HepG2 (cell line): Measurements from ENCODE around the gene BCAM. TPM values are rescaled to one million over a fixed set of nuclear protein-coding genes. Genes with fewer than 3 reads are reported as not detected.

ENCODE experiments used
- ATRX ChIP-seq: sonication (generic); formaldehyde crosslinking; IDR thresholded peaks from 2 replicates; pipeline ENCODE4 v1.4.0; 2020; ENCODE audit warnings: missing genetic modification reagents, borderline replicate concordance
- CEBPG ChIP-seq: IDR thresholded peaks from 2 replicates; pipeline ENCODE4 v1.6.1; 2016
- HNF4G ChIP-seq, 2 experiments: sonication (generic) in 1 of 2; formaldehyde crosslinking in 1 of 2; IDR thresholded peaks; 2 replicates each; pipeline versions ENCODE4 v1.4.0 to v1.6.1; 2011 to 2020; ENCODE audit warnings: borderline replicate concordance in 2 of 2, low read depth in 2 of 2, mild to moderate bottlenecking in 2 of 2, low read length in 1 of 2, missing genetic modification reagents in 1 of 2, moderate library complexity in 1 of 2
- KLF6 ChIP-seq: IDR thresholded peaks from 2 replicates; pipeline ENCODE4 v1.8.0; 2016; ENCODE audit warnings: missing biosample characterization, missing genetic modification reagents
- MAX ChIP-seq: IDR thresholded peaks from 2 replicates; pipeline ENCODE4 v1.6.1; 2012; ENCODE audit warnings: inconsistent platforms
- MEF2D ChIP-seq: sonication (generic); formaldehyde crosslinking; IDR thresholded peaks from 2 replicates; pipeline ENCODE4 v1.5.1; 2020; ENCODE audit warnings: mild to moderate bottlenecking, missing genetic modification reagents
- NCOA5 ChIP-seq: sonication (generic); formaldehyde crosslinking; IDR thresholded peaks from 2 replicates; pipeline ENCODE4 v1.4.0; 2020; ENCODE audit warnings: missing genetic modification reagents
- NCOR1 ChIP-seq: fragments of 200-600 bp; sonication (generic); IDR thresholded peaks from 2 replicates; pipeline ENCODE4 v1.7.0; 2017; ENCODE audit warnings: antibody characterized with exemption, low read length, borderline replicate concordance
- SIN3A ChIP-seq: IDR thresholded peaks from 2 replicates; pipeline ENCODE4 v1.6.1; 2011; ENCODE audit warnings: low read depth, mild to moderate bottlenecking, control low read depth, low read length, borderline replicate concordance
- SMC3 ChIP-seq: IDR thresholded peaks from 2 replicates; pipeline ENCODE4 v1.6.1; 2011; ENCODE audit warnings: low read length, improper control_type of control experiment
- ZBTB4 ChIP-seq: sonication (generic); formaldehyde crosslinking; IDR thresholded peaks from 2 replicates; pipeline ENCODE4 v1.4.0; 2020; ENCODE audit warnings: missing genetic modification reagents, mild to moderate bottlenecking, borderline replicate concordance
- ZNF317 ChIP-seq: sonication (generic); formaldehyde crosslinking; IDR thresholded peaks from 2 replicates; pipeline ENCODE4 v1.5.0; 2020; ENCODE audit warnings: mild to moderate bottlenecking, missing genetic modification reagents
- ZNF646 ChIP-seq: sonication (generic); formaldehyde crosslinking; IDR thresholded peaks from 2 replicates; pipeline ENCODE4 v1.9.0; 2021; ENCODE audit warnings: mild to moderate bottlenecking, missing genetic modification reagents
- polyA plus RNA-seq, 8 experiments: library from polyadenylated mRNA; depleted of rRNA in 3 of 8; stranded (reverse) in 7 of 8; unstranded in 1 of 8; fragments of >200 nt; fragmentation: Illumina TruSeq in 4 of 8; extraction: Trizol in 4 of 8; gene quantifications; 2 replicates each; pipeline versions ENCODE4 v1.2.1 to v1.2.3, GENCODE V29; 2011 to 2016; ENCODE audit warnings: low read depth in 4 of 8, missing spikeins in 1 of 8, mixed read lengths in 1 of 8; ENCODE audit not compliant: insufficient read depth in 1 of 8
- total RNA-seq, 5 experiments: library from RNA; depleted of rRNA; stranded (reverse); fragments of >200 nt; fragmentation: Illumina TruSeq; extraction: Trizol; gene quantifications; 2 replicates each; pipeline ENCODE4 v1.2.3, GENCODE V29; 2016; ENCODE audit warnings: low read depth in 1 of 5
- TF ChIP-seq, protein P1 (sequence below): sonication (generic); formaldehyde crosslinking; IDR thresholded peaks from 2 replicates; pipeline ENCODE4 v1.5.1; 2020; ENCODE audit warnings: mild to moderate bottlenecking, missing genetic modification reagents, moderate library complexity

Gene BCAM
- total and polyA plus RNA-seq, 2 of the 13 experiments (the other 11 are each of a cell fraction or from before 2014, with no cell fraction given): 51.2 to 62.7 TPM

- TF ChIP-seq, protein P1, sequence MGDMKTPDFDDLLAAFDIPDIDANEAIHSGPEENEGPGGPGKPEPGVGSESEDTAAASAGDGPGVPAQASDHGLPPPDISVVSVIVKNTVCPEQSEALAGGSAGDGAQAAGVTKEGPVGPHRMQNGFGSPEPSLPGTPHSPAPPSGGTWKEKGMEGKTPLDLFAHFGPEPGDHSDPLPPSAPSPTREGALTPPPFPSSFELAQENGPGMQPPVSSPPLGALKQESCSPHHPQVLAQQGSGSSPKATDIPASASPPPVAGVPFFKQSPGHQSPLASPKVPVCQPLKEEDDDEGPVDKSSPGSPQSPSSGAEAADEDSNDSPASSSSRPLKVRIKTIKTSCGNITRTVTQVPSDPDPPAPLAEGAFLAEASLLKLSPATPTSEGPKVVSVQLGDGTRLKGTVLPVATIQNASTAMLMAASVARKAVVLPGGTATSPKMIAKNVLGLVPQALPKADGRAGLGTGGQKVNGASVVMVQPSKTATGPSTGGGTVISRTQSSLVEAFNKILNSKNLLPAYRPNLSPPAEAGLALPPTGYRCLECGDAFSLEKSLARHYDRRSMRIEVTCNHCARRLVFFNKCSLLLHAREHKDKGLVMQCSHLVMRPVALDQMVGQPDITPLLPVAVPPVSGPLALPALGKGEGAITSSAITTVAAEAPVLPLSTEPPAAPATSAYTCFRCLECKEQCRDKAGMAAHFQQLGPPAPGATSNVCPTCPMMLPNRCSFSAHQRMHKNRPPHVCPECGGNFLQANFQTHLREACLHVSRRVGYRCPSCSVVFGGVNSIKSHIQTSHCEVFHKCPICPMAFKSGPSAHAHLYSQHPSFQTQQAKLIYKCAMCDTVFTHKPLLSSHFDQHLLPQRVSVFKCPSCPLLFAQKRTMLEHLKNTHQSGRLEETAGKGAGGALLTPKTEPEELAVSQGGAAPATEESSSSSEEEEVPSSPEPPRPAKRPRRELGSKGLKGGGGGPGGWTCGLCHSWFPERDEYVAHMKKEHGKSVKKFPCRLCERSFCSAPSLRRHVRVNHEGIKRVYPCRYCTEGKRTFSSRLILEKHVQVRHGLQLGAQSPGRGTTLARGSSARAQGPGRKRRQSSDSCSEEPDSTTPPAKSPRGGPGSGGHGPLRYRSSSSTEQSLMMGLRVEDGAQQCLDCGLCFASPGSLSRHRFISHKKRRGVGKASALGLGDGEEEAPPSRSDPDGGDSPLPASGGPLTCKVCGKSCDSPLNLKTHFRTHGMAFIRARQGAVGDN: peak; percentile 51; the same call in 1 of the 2 replicates
- no peak for TF ChIP-seq ZNF646 (CRISPR knock-in tag)
- no peak for TF ChIP-seq SMC3
- no peak for TF ChIP-seq KLF6
- peak; percentile 56; the same call in 1 of the 2 replicates for TF ChIP-seq HNF4G (IDR thresholded peaks at IDR 0.05; ENCODE audit: borderline replicate concordance, low read depth, low read length)
- TF ChIP-seq HNF4G (CRISPR knock-in tag; IDR thresholded peaks at IDR 0.05; ENCODE audit: borderline replicate concordance, low read depth): no peak
- TF ChIP-seq ZBTB4: no peak
- TF ChIP-seq MAX: peak; percentile 48
- TF ChIP-seq NCOA5 (CRISPR knock-in tag): no peak
- TF ChIP-seq MEF2D (CRISPR knock-in tag): no peak
- no peak for TF ChIP-seq ZNF317 (CRISPR knock-in tag)
- TF ChIP-seq CEBPG (CRISPR knock-in tag): no peak
- no peak for TF ChIP-seq ATRX (CRISPR knock-in tag)
- TF ChIP-seq SIN3A: no peak
- no peak for TF ChIP-seq NCOR1
Observed at GRCh38 chr19:44799627-44800346, 9.1 kb upstream of the BCAM start (continued).
